HEK293 (cell line): ENCODE data around the gene GPX4.

Experiments used
- CTCF ChIA-PET: fragments of 350-600 bp; formaldehyde crosslinking; extraction: SDS; loops from one replicate; lab custom pipeline; 2021; ENCODE audit warnings: antibody characterized with exemption; lab: Yijun Ruan, JAX
- POLR2A ChIA-PET: fragments of 300-600 bp; formaldehyde crosslinking; extraction: SDS; loops from one replicate; lab custom pipeline; 2020; ENCODE audit warnings: antibody characterized with exemption, inconsistent platforms; lab: Yijun Ruan, JAX
- H3K27ac ChIP-seq: fragments of 200-500 bp; sonication (Bioruptor generic); 2 replicates; pipeline ENCODE4 v1.5.1; 2014; ENCODE audit warnings: low read depth, low read length, control low read depth, inconsistent platforms; ENCODE audit errors: extremely low read depth
- H3K36me3 ChIP-seq, 2 experiments: fragments of 200-500 bp in 1 of 2; sonication (Bioruptor generic) in 1 of 2; 1 replicate in 1 of 2; 2 replicates in 1 of 2; pipeline ENCODE4 v1.5.1; 2014 to 2017; ENCODE audit warnings: inconsistent platforms in 2 of 2, low read length in 2 of 2; ENCODE audit not compliant: control insufficient read depth in 2 of 2, insufficient read depth in 1 of 2
- H3K4me1 ChIP-seq: fragments of 200-500 bp; sonication (Bioruptor generic); 2 replicates; pipeline ENCODE4 v1.5.1; 2014; ENCODE audit warnings: mild to moderate bottlenecking, low read length, inconsistent platforms; ENCODE audit not compliant: control insufficient read depth, insufficient read depth
- H3K4me3 ChIP-seq: 2 replicates; pipeline ENCODE4 v1.5.1; 2011; ENCODE audit warnings: low read depth, mild to moderate bottlenecking, control low read depth, low read length, moderate library complexity
- H3K9me3 ChIP-seq: fragments of 200-500 bp; sonication (Bioruptor generic); 2 replicates; pipeline ENCODE4 v1.5.1; 2014; ENCODE audit warnings: low read depth, low read length, inconsistent platforms; ENCODE audit not compliant: control insufficient read depth, insufficient read depth
- BCL11B ChIP-seq: fragments of 450-650 bp; formaldehyde crosslinking; IDR thresholded peaks from 2 replicates; pipeline ENCODE4 v1.5.1; 2016; ENCODE audit warnings: low read depth, missing biosample characterization, missing genetic modification characterization
- ZNF155 ChIP-seq: fragments of 450-650 bp; formaldehyde crosslinking; IDR thresholded peaks from 2 replicates; pipeline ENCODE4 v1.5.1; 2016; ENCODE audit warnings: missing biosample characterization, missing genetic modification characterization
- ZNF639 ChIP-seq: fragments of 450-650 bp; formaldehyde crosslinking; IDR thresholded peaks from 2 replicates; pipeline ENCODE4 v1.5.1; 2016; ENCODE audit warnings: missing biosample characterization, missing genetic modification characterization
- TF ChIP-seq, protein P1 (sequence below): fragments of 450-650 bp; formaldehyde crosslinking; IDR thresholded peaks from 2 replicates; pipeline ENCODE4 v1.5.1; 2017; ENCODE audit warnings: missing biosample characterization, missing genetic modification characterization

Gene GPX4

DNA sequence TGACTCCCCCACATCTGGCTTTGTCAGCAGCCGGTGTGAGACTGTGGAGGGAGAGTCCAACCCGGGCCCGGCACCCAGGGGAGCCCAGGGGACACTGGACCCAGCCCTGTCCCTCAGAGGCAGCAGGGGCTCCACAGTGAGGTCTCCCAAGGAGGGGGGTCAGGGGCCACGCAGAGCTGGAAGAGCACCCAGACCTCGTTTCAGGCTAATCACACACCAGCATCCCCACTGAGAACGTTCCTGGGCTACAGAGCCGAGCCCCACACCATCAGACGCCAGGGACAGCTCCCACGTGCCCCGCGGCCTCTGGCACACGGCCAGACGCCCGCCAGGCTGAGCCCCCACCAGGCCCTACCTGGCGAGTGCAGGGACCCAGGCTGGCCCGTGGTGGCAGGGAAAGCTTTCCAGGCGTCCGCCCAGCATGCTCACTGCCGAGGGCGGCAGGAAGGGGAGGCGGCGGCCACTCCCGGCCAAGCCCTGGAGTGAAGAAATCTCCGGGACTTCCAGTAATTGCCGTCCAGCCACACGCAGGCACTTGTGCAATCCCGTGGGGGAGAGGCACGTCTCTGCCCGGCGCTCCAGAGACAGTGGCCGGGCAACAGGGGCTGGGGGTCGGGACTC lies 51.0 kb downstream of the GPX4 start (continued):
- TF ChIP-seq, protein P1, sequence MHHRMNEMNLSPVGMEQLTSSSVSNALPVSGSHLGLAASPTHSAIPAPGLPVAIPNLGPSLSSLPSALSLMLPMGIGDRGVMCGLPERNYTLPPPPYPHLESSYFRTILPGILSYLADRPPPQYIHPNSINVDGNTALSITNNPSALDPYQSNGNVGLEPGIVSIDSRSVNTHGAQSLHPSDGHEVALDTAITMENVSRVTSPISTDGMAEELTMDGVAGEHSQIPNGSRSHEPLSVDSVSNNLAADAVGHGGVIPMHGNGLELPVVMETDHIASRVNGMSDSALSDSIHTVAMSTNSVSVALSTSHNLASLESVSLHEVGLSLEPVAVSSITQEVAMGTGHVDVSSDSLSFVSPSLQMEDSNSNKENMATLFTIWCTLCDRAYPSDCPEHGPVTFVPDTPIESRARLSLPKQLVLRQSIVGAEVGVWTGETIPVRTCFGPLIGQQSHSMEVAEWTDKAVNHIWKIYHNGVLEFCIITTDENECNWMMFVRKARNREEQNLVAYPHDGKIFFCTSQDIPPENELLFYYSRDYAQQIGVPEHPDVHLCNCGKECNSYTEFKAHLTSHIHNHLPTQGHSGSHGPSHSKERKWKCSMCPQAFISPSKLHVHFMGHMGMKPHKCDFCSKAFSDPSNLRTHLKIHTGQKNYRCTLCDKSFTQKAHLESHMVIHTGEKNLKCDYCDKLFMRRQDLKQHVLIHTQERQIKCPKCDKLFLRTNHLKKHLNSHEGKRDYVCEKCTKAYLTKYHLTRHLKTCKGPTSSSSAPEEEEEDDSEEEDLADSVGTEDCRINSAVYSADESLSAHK (tag by site-specific recombination) = no peak
- TF ChIP-seq ZNF155 (tag by site-specific recombination) = no peak

- CTCF ChIA-PET = interaction anchor here (0.7 to 0.8 kb wide), 2 partner anchors 67 to 572 kb away, joined by 3 to 4 read pairs; no protein-coding TSS in a partner anchor
- Histone ChIP-seq H3K27ac (0 out of 2 replicates have a peak overlapping the region, but pooled peaks have one; percentile 24), H3K9me3 (no peaks in the 10 kb centered on the region), H3K4me1 (no peaks in the 10 kb centered on the region), H3K4me3 (no peak overlapping the region), H3K36me3 (peaks cover 0 to 16% of the 10 kb centered on the region in 2 experiments; a peak in 2 of 3 replicates)
- POLR2A ChIA-PET = interaction anchor here (0.6 kb wide), 1 partner anchor 627 kb away, joined by 3 read pairs; no protein-coding TSS in a partner anchor
- TF ChIP-seq BCL11B (tag by site-specific recombination) = 0 out of 2 replicates have a peak, but pooled peaks have one; percentile 27
- no peak for TF ChIP-seq ZNF639 (tag by site-specific recombination)
- TF ChIP-seq, all 188 proteins: peak for 1
These were observed 51.8 kb downstream of the GPX4 start for GRCh38 chr19:1155352-1156304.
